ENCODE data around the gene PACS2.

Gene PACS2

GRCh38 chr14:105390849-105391500, 76.4 kb downstream of the PACS2 start:
- DNase-seq = no peak

- DNase-seq = no peak
These were observed 77.0 kb downstream of the PACS2 start for GRCh38 chr14:105391541-105391940.

DNA sequence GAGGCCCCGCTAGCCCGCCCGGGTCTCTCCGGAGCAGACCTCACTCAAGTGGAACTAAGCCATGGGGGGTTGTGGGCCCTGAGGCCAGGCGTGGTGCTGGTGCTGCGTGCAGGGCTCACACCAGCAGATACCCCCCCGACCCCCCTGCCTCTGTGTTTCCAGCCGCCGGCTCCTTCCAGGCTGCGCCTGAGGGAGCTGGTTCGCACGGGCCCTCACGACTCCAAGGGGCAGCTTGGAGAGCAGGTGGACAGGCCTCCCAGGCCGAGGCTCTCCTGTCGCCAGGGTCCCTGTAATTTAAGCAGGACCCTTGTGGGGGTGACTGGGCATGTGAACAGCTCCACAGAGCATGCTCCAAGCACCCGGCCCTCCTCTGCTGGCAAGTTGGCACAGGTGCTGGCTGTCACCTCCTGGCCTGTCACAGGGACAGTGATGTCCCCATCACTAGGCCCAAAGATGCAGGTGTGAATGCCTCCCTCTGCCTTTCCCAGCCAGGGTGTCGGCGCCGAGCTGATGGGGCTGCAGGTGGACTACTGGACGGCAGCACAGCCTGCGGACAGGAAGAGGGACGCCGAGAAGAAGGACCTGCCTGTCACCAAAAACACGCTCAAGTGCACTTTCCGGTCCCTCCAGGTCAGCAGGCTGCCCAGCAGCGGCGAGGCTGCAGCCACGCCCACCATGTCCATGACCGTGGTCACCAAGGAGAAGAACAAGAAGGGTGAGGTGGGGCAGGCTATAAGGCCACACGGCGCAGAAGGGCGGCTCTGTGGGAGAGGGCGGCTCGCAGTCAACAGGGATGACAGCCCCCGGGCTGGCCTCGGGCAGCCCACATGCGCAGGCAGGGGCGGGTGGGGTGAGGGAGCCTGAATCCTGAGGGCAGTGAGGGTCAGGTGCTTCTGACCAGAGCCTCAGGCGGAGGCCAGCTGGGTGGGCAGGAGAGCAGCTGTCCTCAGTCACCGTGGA, 77.9 kb downstream of the PACS2 start:
- DNase-seq = no peak

- DNase-seq = no peak
These were observed 78.6 kb downstream of the PACS2 start for GRCh38 chr14:105393151-105393550.

DNA sequence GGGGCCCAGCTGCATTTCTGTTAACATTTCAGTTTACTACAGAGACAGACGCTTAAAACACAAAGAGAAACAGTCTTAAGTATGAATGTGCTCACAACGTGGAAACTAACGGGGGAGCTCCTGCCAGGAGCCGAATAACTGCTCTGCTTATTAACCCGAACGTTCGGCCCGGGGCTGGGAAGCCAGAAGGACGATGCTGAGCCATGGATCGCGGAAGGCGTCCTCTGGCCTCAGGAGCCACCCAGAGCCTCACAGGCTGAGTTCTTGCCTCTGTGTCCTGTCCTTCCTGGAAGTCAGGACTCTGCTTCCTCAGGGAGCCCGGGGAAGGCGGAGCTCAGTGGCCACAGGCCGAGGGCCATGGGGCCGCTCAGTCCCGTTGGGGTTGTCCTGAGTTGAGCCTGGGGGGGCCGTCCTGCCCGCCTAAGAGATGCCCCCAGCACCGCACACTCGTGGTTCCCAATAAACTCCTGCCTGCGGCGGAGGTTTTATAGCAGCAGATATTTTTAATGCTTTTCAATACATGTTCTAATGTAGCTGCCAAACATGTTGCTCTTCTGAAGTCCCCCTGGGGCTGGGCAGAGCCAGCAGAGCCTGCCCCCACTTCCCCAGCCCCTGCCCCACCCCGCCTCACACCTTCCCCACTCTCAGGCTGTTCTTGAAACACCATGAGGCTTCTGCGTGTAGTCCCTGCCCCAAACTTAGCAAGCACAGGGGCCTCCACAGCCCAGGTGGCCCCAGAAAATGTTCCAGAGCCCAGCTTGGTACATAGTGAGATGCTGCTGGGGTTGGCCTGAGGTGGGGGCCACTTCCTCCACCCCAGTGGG, 80.4 kb downstream of the PACS2 start:
- no peak for DNase-seq

- DNase-seq = no peak
These were observed 80.9 kb downstream of the PACS2 start for GRCh38 chr14:105395538-105395854.

- DNase-seq = no peak
These were observed 82.9 kb downstream of the PACS2 start for GRCh38 chr14:105397350-105397931.

- peak; percentile 91 for DNase-seq
These were observed 83.6 kb downstream of the PACS2 start, which contains the start of gene TEX22 for GRCh38 chr14:105398044-105398725. Gene TEX22, plus strand, starts transcription at chr14:105398538. Its CDS starts 803 bp downstream, at chr14:105399341.

GRCh38 chr14:105398726-105399465, 84.3 kb downstream of the PACS2 start:
- no peak for DNase-seq

- no peak for DNase-seq
These were observed 84.9 kb downstream of the PACS2 start for GRCh38 chr14:105399466-105399775.

DNA sequence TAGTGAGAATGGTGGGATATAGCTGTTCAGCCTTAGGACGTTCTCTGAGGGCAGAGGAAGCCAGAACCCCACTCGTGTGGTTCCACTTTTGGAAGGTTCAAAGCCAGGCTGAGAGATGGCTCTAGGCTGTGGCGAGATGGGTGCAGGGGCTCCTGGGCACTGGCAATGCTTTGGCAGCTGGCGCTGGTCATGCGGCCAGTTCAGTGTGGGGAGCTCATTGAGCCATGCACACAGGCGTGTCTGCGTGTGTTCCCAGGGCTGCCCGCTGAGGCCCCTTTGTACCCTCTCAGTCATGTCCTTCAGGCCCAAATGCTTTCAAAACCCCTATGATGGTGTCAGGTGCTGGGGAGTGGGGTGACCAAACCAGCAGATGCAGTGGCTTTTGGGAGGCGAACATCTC, 85.5 kb downstream of the PACS2 start:
- no peak for DNase-seq

- no peak for DNase-seq
These were observed 87.2 kb downstream of the PACS2 start for GRCh38 chr14:105401699-105402098.

DNA sequence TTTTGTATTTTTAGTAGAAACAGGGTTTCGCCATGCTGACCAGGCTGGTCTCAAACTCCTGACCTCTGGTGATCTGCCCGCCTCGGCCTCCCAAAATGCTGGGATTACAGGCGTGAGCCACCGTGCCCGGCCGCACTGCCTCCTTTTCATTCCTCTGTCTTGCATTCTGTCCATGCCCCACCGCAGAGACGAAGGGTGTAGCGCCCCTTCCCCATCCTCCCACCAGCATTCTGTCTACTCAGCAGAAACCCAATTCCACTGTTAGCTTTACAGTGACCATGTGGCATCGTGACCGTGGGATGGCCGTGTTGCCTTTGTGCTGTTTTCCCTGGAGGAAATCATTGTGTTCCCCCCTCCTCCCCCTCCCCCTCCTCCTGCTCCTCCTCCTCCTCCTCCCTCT, 94.0 kb downstream of the PACS2 start:
- DNase-seq = no peak

- DNase-seq = no peak
These were observed 94.8 kb downstream of the PACS2 start for GRCh38 chr14:105409364-105409763.

GRCh38 chr14:105410642-105411016, 96.1 kb downstream of the PACS2 start:
- no peak for DNase-seq

- DNase-seq = no peak
These were observed 96.7 kb downstream of the PACS2 start for GRCh38 chr14:105411017-105411941.

- no peak for DNase-seq
These were observed 97.6 kb downstream of the PACS2 start for GRCh38 chr14:105411985-105412770.

GRCh38 chr14:105412771-105413543, 98.4 kb downstream of the PACS2 start:
- DNase-seq = peak; percentile 60

DNA sequence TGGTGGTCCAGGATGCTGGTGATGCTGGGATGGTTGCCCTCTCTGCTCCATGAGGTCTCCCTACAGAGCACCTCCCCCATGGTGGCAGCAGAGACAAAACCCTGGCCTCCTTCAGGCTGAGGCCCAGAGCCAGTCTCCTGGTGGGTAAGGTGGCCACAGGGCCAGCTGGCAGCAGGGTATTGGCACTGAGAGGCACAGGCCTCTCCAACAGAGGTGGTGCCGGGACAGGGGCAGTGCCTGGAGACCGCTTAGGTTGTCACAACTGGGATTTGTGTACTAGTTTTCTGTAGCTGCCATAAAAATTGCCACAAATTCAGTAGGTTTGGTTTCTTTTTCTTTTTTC, 99.0 kb downstream of the PACS2 start:
- DNase-seq = no peak

All from NCI-H2107 (cell line).